ENCODE data around the gene RERE. TPM values are rescaled to one million over a fixed set of nuclear protein-coding genes. Genes with fewer than 3 reads are reported as not detected.

Gene RERE
- total RNA-seq, 2 donors from 2014 or later, result 96.0 to 105 TPM

DNA sequence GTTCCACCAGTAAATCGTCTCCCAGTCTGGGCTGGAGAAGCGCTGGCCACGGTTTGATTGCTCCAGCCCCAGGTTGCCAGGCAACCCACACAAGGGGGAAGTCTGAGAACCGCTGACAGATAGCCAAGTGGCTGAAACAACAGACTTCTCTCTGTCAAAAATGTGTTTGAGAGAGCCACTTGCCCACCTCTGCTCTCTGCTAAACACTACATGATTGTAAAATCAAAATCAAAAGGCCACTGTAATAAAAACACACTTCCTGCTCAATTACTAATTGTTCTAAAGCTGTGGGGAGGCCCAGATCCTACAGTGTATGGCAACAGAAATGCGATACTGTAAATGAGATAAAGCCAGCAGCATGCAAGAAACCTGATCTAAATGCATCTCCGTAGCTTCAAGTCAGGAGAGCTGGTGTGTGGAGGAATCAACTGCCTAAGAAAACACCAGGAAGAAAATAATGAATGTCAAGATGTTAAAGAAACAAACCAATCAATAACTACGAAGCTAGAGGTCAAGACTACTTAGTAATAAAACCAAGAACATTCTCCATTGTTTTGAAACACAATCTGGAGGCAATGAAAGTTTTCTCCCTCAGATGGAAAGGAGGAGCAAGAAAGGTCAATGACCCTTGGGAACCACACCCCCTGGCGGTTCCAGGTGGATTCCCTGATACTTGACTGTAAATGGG is 378.3 kb downstream of the RERE start:
- H3K9ac ChIP-seq (ENCODE audit: low read depth in 2 of 2, low read length in 2 of 2), result no peak overlapping the region
- peak; percentile 74 for DNase-seq
- H3K27ac ChIP-seq, result peak overlapping the region; percentile 11
- H3K36me3 ChIP-seq, result no peaks in the 10 kb centered on the region
- TF ChIP-seq, protein P1, sequence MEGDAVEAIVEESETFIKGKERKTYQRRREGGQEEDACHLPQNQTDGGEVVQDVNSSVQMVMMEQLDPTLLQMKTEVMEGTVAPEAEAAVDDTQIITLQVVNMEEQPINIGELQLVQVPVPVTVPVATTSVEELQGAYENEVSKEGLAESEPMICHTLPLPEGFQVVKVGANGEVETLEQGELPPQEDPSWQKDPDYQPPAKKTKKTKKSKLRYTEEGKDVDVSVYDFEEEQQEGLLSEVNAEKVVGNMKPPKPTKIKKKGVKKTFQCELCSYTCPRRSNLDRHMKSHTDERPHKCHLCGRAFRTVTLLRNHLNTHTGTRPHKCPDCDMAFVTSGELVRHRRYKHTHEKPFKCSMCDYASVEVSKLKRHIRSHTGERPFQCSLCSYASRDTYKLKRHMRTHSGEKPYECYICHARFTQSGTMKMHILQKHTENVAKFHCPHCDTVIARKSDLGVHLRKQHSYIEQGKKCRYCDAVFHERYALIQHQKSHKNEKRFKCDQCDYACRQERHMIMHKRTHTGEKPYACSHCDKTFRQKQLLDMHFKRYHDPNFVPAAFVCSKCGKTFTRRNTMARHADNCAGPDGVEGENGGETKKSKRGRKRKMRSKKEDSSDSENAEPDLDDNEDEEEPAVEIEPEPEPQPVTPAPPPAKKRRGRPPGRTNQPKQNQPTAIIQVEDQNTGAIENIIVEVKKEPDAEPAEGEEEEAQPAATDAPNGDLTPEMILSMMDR (IDR thresholded peaks at IDR 0.05), result no peak
- H3K27me3 ChIP-seq, result no peaks in the 10 kb centered on the region
- H3K4me1 ChIP-seq, result peaks cover 11% of the 10 kb centered on the region
- no peak overlapping the region for H3K4me3 ChIP-seq
- H3K9me3 ChIP-seq, result no peaks in the 10 kb centered on the region
- intact Hi-C loops (cut with DNase I), result no loop called here

DNA sequence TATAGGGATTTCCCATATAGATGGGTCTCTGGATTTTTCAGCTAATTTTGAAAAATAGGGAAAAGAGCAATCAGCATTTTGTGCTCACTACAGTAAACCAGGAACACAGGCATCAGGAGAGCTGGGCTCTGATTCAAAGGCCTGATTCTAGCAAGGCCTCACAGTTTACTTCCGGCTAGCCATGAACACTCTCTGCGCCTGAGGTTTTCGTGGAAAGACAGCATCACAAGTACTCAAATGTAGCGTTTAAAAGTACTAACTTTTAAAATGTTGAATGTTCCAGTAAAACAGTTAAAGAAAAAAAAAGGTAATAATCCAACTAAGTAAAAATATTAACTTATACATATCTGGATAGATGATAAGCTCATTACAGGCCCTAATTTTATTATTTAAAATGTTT is 379.0 kb downstream of the RERE start:
- no peaks in the 10 kb centered on the region for H3K9me3 ChIP-seq
- peak overlapping the region; percentile 11 for H3K27ac ChIP-seq
- H3K4me1 ChIP-seq, result peaks cover 11% of the 10 kb centered on the region
- TF ChIP-seq, protein P1 (IDR thresholded peaks at IDR 0.05), result no peak
- no peaks in the 10 kb centered on the region for H3K36me3 ChIP-seq
- H3K27me3 ChIP-seq, result no peaks in the 10 kb centered on the region
- H3K9ac ChIP-seq (ENCODE audit: low read depth in 2 of 2, low read length in 2 of 2), result no peak overlapping the region
- DNase-seq, result no peak
- no peak overlapping the region for H3K4me3 ChIP-seq
- intact Hi-C loops (cut with DNase I), result no loop called here

DNA sequence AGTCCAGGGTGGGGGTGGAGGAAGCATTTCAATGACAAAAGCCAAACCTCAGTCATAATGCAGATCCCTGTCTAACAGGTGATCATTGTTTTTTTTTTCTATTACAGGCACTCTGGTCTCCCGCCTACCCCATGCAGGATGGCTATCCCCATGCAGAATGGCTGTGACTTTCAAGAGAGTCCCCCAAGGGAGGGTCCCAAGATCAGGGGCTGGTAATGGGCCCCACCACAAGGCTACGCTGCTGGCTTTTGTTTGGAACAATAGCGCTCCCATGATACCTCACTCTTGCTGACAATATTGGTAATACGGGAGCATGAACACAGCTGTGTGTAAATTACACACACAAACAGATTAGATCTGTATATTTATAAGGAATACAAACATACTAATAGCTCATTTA is 380.1 kb downstream of the RERE start:
- Histone ChIP-seq H3K36me3 (no peaks in the 10 kb centered on the region), H3K9ac (ENCODE audit: low read depth in 2 of 2, low read length in 2 of 2) (no peak overlapping the region), H3K9me3 (no peaks in the 10 kb centered on the region), H3K27ac (no peak overlapping the region), H3K27me3 (no peaks in the 10 kb centered on the region), H3K4me3 (no peak overlapping the region), H3K4me1 (peaks cover 11% of the 10 kb centered on the region)
- no peak for DNase-seq
- intact Hi-C loops (cut with DNase I), result no loop called here
- TF ChIP-seq, protein P1 (IDR thresholded peaks at IDR 0.05), result no peak

DNA sequence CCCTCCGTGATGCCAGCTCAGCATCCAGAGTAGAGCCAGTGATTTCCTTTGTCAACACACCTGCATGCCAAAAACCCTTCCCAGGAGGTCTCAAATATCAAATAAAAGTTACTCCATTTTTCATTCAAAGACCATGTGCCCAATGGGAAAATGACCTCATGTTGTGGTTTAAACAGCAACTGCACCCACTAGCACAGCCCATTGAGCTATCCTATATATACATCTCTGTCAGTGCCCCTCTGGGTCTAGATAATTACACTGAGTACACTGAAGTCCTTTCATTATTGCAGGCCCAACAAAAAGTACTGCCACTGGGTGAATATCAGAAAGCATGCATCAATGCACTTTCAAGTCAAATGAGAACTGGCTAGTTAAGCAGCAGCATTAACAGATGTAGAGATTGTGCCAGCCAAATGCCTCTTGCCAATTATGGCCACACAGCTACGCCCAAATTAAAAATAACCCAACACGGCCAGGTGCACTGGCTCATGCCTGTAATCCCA is 381.8 kb downstream of the RERE start:
- H3K4me3 ChIP-seq, result no peak overlapping the region
- intact Hi-C loops (cut with DNase I), result no loop called here
- peaks cover 11% of the 10 kb centered on the region for H3K4me1 ChIP-seq
- H3K27me3 ChIP-seq, result no peaks in the 10 kb centered on the region
- H3K9me3 ChIP-seq, result no peaks in the 10 kb centered on the region
- no peak overlapping the region for H3K9ac ChIP-seq (ENCODE audit: low read depth in 2 of 2, low read length in 2 of 2)
- H3K27ac ChIP-seq, result no peak overlapping the region
- no peak for DNase-seq
- TF ChIP-seq, protein P1 (IDR thresholded peaks at IDR 0.05), result no peak
- no peaks in the 10 kb centered on the region for H3K36me3 ChIP-seq

DNA sequence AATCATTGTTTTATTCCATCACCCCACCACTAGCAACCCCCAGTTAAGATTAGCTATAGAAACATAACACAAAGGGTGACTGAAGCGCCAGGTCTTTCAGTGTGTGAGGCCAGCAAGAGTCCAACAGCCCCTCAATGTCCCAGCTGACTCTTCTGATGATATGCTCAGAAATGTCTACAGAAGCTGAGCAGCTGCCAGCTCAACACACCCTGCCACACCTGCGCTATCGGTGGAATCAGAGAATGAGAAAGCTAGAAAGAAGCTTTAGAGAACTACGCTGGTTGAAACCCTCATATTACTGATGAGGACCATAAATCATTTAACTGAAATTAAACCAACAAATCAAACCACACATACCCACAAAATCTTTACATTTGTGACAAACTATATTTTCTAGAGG is 383.3 kb downstream of the RERE start:
- Histone ChIP-seq H3K9ac (ENCODE audit: low read depth in 2 of 2, low read length in 2 of 2) (no peak overlapping the region), H3K27ac (no peak overlapping the region), H3K9me3 (no peaks in the 10 kb centered on the region), H3K4me3 (no peak overlapping the region), H3K27me3 (no peaks in the 10 kb centered on the region), H3K4me1 (peaks cover 7% of the 10 kb centered on the region), H3K36me3 (no peaks in the 10 kb centered on the region)
- TF ChIP-seq, protein P1 (IDR thresholded peaks at IDR 0.05), result no peak
- intact Hi-C loops (cut with DNase I), result no loop called here
- DNase-seq, result no peak
